ENCODE results near the gene BAHCC1. TPM values are rescaled to one million over a fixed set of nuclear protein-coding genes. Genes with fewer than 3 reads are reported as not detected.
A peak's percentile ranks its signal among the peaks of the same experiment; 100 is the strongest.

Gene BAHCC1
- total RNA-seq, 1 experiment from 2014 or later, result 8.7 TPM

GRCh38 chr17:81388091-81388611 is 7.1 kb upstream of the BAHCC1 start:
- no peaks in the 10 kb centered on the region for H3K36me3 ChIP-seq (replicated peaks; ENCODE audit: control insufficient read depth, insufficient read depth, low read length)
- no peak overlapping the region for H3K4me3 ChIP-seq (ENCODE audit: insufficient read depth, low read depth, low read length)
- peak; percentile 81 for DNase-seq
- H3K27me3 ChIP-seq (ENCODE audit: control insufficient read depth, insufficient read depth, low read length), result peaks cover 81% of the 10 kb centered on the region

GRCh38 chr17:81388612-81389367 is 6.5 kb upstream of the BAHCC1 start:
- Histone ChIP-seq H3K36me3 (replicated peaks; ENCODE audit: control insufficient read depth, insufficient read depth, low read length) (no peaks in the 10 kb centered on the region), H3K27me3 (ENCODE audit: control insufficient read depth, insufficient read depth, low read length) (peaks cover 83% of the 10 kb centered on the region), H3K4me3 (ENCODE audit: insufficient read depth, low read depth, low read length) (no peak overlapping the region)
- DNase-seq, result peak; percentile 82

GRCh38 chr17:81389585-81389984 is 5.7 kb upstream of the BAHCC1 start:
- H3K36me3 ChIP-seq (replicated peaks; ENCODE audit: control insufficient read depth, insufficient read depth, low read length), result no peaks in the 10 kb centered on the region
- H3K4me3 ChIP-seq (ENCODE audit: insufficient read depth, low read depth, low read length), result no peak overlapping the region
- H3K27me3 ChIP-seq (ENCODE audit: control insufficient read depth, insufficient read depth, low read length), result peaks cover 83% of the 10 kb centered on the region
- DNase-seq, result no peak

GRCh38 chr17:81390029-81390872 is 5.0 kb upstream of the BAHCC1 start:
- DNase-seq, result peak; percentile 86
- no peak overlapping the region for H3K4me3 ChIP-seq (ENCODE audit: insufficient read depth, low read depth, low read length)
- H3K27me3 ChIP-seq (ENCODE audit: control insufficient read depth, insufficient read depth, low read length), result peaks cover 79% of the 10 kb centered on the region
- H3K36me3 ChIP-seq (replicated peaks; ENCODE audit: control insufficient read depth, insufficient read depth, low read length), result no peaks in the 10 kb centered on the region

- peak; percentile 80 for DNase-seq
- Histone ChIP-seq H3K27me3 (ENCODE audit: control insufficient read depth, insufficient read depth, low read length) (peaks cover 76% of the 10 kb centered on the region), H3K36me3 (replicated peaks; ENCODE audit: control insufficient read depth, insufficient read depth, low read length) (no peaks in the 10 kb centered on the region), H3K4me3 (ENCODE audit: insufficient read depth, low read depth, low read length) (no peak overlapping the region)
These were observed 4.4 kb upstream of the BAHCC1 start for GRCh38 chr17:81390873-81391255.

GRCh38 chr17:81391293-81391935 is 3.8 kb upstream of the BAHCC1 start:
- Histone ChIP-seq H3K4me3 (ENCODE audit: insufficient read depth, low read depth, low read length) (no peak overlapping the region), H3K36me3 (replicated peaks; ENCODE audit: control insufficient read depth, insufficient read depth, low read length) (no peaks in the 10 kb centered on the region), H3K27me3 (ENCODE audit: control insufficient read depth, insufficient read depth, low read length) (peaks cover 76% of the 10 kb centered on the region)
- DNase-seq, result no peak

GRCh38 chr17:81391936-81392908 is 3.0 kb upstream of the BAHCC1 start:
- Histone ChIP-seq H3K36me3 (replicated peaks; ENCODE audit: control insufficient read depth, insufficient read depth, low read length) (no peaks in the 10 kb centered on the region), H3K27me3 (ENCODE audit: control insufficient read depth, insufficient read depth, low read length) (peaks cover 78% of the 10 kb centered on the region), H3K4me3 (ENCODE audit: insufficient read depth, low read depth, low read length) (peak overlapping the region; percentile 60)
- DNase-seq, result no peak

GRCh38 chr17:81392909-81393654 is 2.2 kb upstream of the BAHCC1 start:
- peak; percentile 89 for DNase-seq
- no peaks in the 10 kb centered on the region for H3K36me3 ChIP-seq (replicated peaks; ENCODE audit: control insufficient read depth, insufficient read depth, low read length)
- H3K4me3 ChIP-seq (ENCODE audit: insufficient read depth, low read depth, low read length), result peak overlapping the region; percentile 60
- H3K27me3 ChIP-seq (ENCODE audit: control insufficient read depth, insufficient read depth, low read length), result peaks cover 74% of the 10 kb centered on the region

GRCh38 chr17:81393684-81394376 is 1.4 kb upstream of the BAHCC1 start:
- peak; percentile 99 for DNase-seq
- Histone ChIP-seq H3K4me3 (ENCODE audit: insufficient read depth, low read depth, low read length) (peak overlapping the region; percentile 60), H3K27me3 (ENCODE audit: control insufficient read depth, insufficient read depth, low read length) (peaks cover 74% of the 10 kb centered on the region), H3K36me3 (replicated peaks; ENCODE audit: control insufficient read depth, insufficient read depth, low read length) (no peaks in the 10 kb centered on the region)

GRCh38 chr17:81394377-81394920 is 808 bp upstream of the BAHCC1 start:
- peak overlapping the region; percentile 36 for H3K4me3 ChIP-seq (ENCODE audit: insufficient read depth, low read depth, low read length)
- H3K36me3 ChIP-seq (replicated peaks; ENCODE audit: control insufficient read depth, insufficient read depth, low read length), result no peaks in the 10 kb centered on the region
- DNase-seq, result no peak
- H3K27me3 ChIP-seq (ENCODE audit: control insufficient read depth, insufficient read depth, low read length), result peaks cover 72% of the 10 kb centered on the region

GRCh38 chr17:81395600-81396277 is 482 bp downstream of the BAHCC1 start:
- Histone ChIP-seq H3K4me3 (ENCODE audit: insufficient read depth, low read depth, low read length) (peak overlapping the region; percentile 64), H3K36me3 (replicated peaks; ENCODE audit: control insufficient read depth, insufficient read depth, low read length) (no peaks in the 10 kb centered on the region), H3K27me3 (ENCODE audit: control insufficient read depth, insufficient read depth, low read length) (peaks cover 71% of the 10 kb centered on the region)
- DNase-seq, result no peak

GRCh38 chr17:81396278-81396721 is 1.0 kb downstream of the BAHCC1 start:
- Histone ChIP-seq H3K4me3 (ENCODE audit: insufficient read depth, low read depth, low read length) (peak overlapping the region; percentile 64), H3K27me3 (ENCODE audit: control insufficient read depth, insufficient read depth, low read length) (peaks cover 71% of the 10 kb centered on the region), H3K36me3 (replicated peaks; ENCODE audit: control insufficient read depth, insufficient read depth, low read length) (no peaks in the 10 kb centered on the region)
- no peak for DNase-seq
